GM12865 (cell line): ENCODE results near the gene FBLIM1.
"Not testable (repeated sequence)": the region's sequence is repeated elsewhere in the genome, so short reads cannot be mapped to it uniquely, and the experiment has no call there.

ENCODE experiments used
- DNase-seq: peaks from one replicate; pipeline ENCODE4 v3.0.0; 2010; ENCODE audit warnings: low read depth
- H3K4me3 ChIP-seq: 2 replicates; pipeline ENCODE4 v1.5.1; 2011; ENCODE audit warnings: mild to moderate bottlenecking, low read depth, low read length, control low read depth
- TF ChIP-seq, protein P1 (sequence below): IDR thresholded peaks from 2 replicates; pipeline ENCODE4 v1.5.1; 2011; ENCODE audit warnings: low read length, control low read depth, low read depth, inconsistent platforms; ENCODE audit not compliant: insufficient read depth; ENCODE audit errors: missing control alignments

The FBLIM1 gene

DNA sequence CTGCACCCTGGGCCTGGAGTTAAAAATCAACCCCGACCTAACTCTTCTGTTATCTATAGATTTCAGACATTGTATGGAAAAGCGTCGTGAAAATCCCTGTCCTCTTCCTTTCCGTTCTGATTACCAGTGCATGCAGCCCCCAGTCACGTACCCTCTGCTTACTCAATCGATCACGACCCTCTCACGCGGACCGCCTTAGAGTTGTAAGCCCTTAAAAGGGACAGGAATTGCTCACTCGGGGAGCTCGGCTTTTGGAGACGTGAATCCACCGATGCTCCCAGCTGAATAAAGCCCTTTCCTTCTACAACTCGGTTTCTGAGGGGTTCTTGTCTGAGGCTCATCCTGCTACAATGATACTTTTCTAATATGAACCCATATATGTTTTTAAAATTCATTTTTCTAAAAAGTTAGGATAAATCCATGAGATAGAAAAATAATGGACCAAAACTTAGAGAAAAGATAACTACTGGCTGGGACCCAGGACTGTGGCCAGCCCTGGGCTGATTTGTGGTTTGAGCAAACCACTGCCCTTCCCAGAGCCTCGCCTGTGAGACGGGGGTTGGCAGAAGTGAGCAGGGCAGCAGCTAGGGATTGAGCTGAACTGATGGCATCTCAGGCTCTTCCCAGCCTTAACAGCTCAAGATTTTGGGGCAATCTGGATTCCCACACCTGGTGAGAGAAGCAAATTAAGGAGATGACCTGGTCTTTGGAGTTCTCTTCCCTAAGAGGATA is 43.8 kb downstream of the FBLIM1 start:
- DNase-seq = no peak
- TF ChIP-seq, protein P1, sequence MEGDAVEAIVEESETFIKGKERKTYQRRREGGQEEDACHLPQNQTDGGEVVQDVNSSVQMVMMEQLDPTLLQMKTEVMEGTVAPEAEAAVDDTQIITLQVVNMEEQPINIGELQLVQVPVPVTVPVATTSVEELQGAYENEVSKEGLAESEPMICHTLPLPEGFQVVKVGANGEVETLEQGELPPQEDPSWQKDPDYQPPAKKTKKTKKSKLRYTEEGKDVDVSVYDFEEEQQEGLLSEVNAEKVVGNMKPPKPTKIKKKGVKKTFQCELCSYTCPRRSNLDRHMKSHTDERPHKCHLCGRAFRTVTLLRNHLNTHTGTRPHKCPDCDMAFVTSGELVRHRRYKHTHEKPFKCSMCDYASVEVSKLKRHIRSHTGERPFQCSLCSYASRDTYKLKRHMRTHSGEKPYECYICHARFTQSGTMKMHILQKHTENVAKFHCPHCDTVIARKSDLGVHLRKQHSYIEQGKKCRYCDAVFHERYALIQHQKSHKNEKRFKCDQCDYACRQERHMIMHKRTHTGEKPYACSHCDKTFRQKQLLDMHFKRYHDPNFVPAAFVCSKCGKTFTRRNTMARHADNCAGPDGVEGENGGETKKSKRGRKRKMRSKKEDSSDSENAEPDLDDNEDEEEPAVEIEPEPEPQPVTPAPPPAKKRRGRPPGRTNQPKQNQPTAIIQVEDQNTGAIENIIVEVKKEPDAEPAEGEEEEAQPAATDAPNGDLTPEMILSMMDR = no peak
- no peak overlapping the region for H3K4me3 ChIP-seq

DNA sequence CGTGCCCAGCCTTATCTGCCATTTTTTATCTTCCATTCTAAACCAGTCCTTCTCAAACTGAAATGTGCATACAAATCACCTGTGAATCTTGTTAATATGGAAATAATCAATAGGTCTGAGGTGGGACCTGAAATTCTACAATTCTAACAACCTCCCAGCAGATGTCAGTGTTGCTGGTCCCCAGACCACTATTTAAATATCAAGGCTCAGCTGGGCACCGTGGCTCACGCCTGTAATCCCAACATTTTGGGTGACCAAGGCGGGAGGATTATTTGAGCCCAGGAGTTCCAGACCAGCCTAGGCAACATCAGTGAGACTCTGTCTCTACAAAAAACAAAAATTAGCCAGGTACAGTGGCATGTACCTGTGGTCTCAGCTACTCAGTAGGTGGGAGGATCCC is 44.8 kb downstream of the FBLIM1 start:
- no peak overlapping the region for H3K4me3 ChIP-seq
- DNase-seq = peak; percentile 58
- TF ChIP-seq, protein P1 = peak; percentile 32

DNA sequence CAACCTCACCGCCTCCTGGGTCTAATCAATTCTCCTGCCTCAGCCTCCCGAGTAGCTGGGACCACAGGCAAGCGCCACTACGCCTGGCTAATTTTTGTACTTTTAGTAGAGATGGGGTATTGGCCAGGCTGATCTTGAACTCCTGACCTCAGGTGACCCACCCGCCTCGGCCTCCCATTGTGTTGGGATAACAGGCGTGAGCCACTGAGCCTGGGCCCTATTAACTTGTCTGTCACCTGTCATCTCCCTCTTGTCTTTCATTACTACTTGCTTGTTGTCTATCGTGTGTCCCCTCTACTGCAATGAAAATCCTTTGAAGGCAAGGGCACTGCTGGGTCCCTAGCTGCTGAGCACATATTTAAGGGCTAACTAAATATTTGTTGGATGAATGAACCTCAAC is 45.5 kb downstream of the FBLIM1 start:
- DNase-seq = no peak
- TF ChIP-seq, protein P1 = no peak
- no peak overlapping the region for H3K4me3 ChIP-seq

DNA sequence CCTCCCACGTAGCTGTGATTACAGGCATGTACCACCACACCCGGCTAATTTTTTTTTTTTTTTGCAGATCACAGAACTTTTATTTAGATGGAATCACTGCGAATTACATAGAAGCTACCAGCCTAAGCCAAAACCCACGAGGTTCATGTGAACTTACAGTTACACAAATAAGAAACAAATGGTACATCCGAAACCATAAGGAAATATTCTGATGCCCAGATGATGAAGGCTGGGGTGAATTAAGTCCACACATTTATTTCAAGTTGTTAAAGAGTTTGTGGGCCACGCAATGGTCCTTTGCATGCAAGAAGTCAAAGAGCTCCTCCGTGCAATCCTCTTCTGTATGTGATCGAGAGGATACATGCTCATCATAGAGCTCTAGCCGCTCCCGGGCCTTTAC is 48.5 kb downstream of the FBLIM1 start:
- H3K4me3 ChIP-seq = no peak overlapping the region
- TF ChIP-seq, protein P1 = no peak
- no peak for DNase-seq

DNA sequence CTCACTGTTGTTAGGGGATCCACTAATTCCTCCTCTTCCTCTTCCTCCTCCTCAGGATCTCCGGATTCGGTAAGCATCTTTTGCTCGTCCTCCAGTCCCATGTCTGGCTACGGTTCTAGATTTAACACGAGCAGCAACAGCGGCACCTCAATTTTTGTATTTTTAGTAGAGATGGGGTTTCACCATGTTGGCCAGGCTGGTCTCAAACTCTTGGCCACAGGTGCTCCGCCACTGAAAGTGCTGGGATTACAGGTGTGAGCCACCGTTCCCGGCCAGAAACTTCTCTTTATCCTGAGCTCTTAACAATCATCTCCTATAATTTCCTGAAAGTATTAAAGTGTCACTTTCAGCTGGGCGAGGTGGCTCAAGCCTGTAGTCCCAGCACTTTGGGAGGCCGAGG is 49.0 kb downstream of the FBLIM1 start, which contains the start of gene UQCRHL:
TSS of gene UQCRHL (minus strand) at position 101 of the 400 bp plus-strand sequence. CDS start at position 101, 0 bp downstream.
- H3K4me3 ChIP-seq, DNase-seq: not testable (repeated sequence)

DNA sequence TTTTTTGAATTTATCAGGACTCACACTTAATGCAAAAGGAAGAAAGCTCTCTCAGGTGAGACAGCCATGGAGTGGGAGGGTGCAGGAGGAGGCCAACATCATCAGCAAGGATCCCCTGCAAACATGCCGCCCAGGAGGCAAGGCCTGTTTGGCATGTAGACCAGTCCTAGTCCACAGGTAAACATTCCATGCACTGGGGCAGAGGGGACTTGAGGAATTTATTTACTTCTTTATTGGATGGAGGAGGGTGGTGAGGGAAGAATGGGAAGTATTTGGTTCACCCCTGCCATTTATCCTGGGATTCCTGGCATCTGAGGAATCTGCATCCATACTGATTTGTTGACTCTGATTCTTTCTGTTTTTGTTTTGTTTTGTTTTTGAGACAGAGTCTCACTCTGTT is 50.4 kb downstream of the FBLIM1 start:
- DNase-seq = no peak
- TF ChIP-seq, protein P1 = no peak
- no peak overlapping the region for H3K4me3 ChIP-seq

DNA sequence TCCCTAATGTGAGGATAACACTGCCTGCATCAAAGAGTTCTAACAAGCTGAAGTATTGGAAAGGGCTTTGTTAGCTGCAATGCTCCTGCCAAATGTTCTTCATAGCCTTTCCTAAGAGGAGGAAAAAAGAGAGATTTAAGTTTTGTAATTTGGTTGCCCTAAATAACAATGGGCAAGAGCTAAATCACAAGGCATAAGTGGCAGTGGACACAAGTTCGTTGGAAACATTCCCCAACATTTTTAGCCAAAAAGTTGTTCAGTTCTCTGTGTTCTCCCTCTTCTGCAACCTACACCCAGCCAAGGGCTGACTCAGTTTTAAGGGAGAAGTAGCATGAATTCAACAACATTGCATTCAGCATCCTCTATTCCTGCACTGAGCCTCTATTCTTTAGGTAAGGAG is 51.5 kb downstream of the FBLIM1 start:
- no peak for DNase-seq
- no peak overlapping the region for H3K4me3 ChIP-seq
- TF ChIP-seq, protein P1 = no peak
